NB4 (cell line): ENCODE results near the gene LRIT3.
"Not testable (repeated sequence)": the region's sequence is repeated elsewhere in the genome, so short reads cannot be mapped to it uniquely, and the experiment has no call there.

Experiments used
- DNase-seq: peaks from one replicate; pipeline ENCODE4 v3.0.0; 2010; ENCODE audit warnings: low read depth
- H3K4me3 ChIP-seq: one replicate; pipeline ENCODE4 v1.5.1; 2011; ENCODE audit warnings: mild to moderate bottlenecking, low read depth, low read length, moderate library complexity
- MAX ChIP-seq: IDR thresholded peaks from 2 replicates; pipeline ENCODE4 v1.6.1; 2011; ENCODE audit warnings: low read depth, low read length
- MYC ChIP-seq: IDR thresholded peaks from 2 replicates; pipeline ENCODE4 v1.6.1; 2011; ENCODE audit warnings: low read depth, low read length
- POLR2A ChIP-seq: IDR thresholded peaks from 2 replicates; pipeline ENCODE4 v1.6.1; 2011; ENCODE audit warnings: mild to moderate bottlenecking; ENCODE audit not compliant: insufficient read length; ENCODE audit errors: extremely low read depth
- TF ChIP-seq, protein P1 (sequence below): IDR thresholded peaks from one replicate; pipeline ENCODE4 v1.5.1; 2012; ENCODE audit warnings: low read depth, low read length

The LRIT3 gene

GRCh38 chr4:109873791-109874514 is 26.0 kb downstream of the LRIT3 start:
- TF ChIP-seq MAX (no peak), POLR2A (no peak), MYC (no peak)
- TF ChIP-seq, protein P1, sequence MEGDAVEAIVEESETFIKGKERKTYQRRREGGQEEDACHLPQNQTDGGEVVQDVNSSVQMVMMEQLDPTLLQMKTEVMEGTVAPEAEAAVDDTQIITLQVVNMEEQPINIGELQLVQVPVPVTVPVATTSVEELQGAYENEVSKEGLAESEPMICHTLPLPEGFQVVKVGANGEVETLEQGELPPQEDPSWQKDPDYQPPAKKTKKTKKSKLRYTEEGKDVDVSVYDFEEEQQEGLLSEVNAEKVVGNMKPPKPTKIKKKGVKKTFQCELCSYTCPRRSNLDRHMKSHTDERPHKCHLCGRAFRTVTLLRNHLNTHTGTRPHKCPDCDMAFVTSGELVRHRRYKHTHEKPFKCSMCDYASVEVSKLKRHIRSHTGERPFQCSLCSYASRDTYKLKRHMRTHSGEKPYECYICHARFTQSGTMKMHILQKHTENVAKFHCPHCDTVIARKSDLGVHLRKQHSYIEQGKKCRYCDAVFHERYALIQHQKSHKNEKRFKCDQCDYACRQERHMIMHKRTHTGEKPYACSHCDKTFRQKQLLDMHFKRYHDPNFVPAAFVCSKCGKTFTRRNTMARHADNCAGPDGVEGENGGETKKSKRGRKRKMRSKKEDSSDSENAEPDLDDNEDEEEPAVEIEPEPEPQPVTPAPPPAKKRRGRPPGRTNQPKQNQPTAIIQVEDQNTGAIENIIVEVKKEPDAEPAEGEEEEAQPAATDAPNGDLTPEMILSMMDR: no peak

GRCh38 chr4:109875106-109875505 is 27.2 kb downstream of the LRIT3 start:
- DNase-seq: no peak
- H3K4me3 ChIP-seq: no peak overlapping the region
- TF ChIP-seq, protein P1: no peak
- TF ChIP-seq MAX (no peak), POLR2A (no peak), MYC (no peak)

More at GRCh38 chr4:109873791-109874514, 26.0 kb downstream of the LRIT3 start:
- H3K4me3 ChIP-seq: no peak overlapping the region
- no peak for DNase-seq

- not testable (repeated sequence) for DNase-seq
Measured at GRCh38 chr4:109875553-109875952, 27.6 kb downstream of the LRIT3 start.

DNA sequence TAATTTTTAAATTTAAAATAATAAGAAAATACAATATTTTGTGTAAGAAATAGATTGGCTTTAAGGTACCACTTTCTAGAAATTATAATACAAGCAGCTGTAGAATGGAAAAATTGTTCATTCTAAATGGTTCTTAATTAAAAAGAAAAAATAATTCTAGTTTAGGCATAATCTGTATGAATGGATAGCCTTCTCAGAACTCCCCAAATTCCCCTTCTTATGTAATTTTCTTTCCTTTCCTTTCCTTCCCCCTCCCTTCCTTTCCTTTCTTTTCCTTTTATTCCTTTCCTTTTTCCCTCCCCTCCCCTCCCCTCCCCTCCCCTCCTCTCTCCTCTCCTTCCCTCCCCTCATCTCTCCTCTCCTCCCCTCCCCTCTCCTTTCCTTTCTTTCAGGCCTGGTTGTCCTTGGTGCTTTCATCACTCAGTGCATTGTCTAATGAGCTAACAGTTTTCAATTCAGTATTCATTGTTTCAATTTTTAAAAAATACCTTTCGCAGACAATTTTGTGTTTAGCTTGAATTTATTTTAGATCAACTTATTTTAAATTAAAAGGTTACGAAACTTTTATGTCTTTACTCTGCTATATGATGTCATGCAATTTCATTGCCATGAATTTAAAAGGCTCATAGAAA is 28.8 kb downstream of the LRIT3 start:
- no peak for DNase-seq
- H3K4me3 ChIP-seq: no peak overlapping the region
- no peak for TF ChIP-seq MAX

More at GRCh38 chr4:109875553-109875952, 27.6 kb downstream of the LRIT3 start:
- not testable (repeated sequence) for H3K4me3 ChIP-seq

DNA sequence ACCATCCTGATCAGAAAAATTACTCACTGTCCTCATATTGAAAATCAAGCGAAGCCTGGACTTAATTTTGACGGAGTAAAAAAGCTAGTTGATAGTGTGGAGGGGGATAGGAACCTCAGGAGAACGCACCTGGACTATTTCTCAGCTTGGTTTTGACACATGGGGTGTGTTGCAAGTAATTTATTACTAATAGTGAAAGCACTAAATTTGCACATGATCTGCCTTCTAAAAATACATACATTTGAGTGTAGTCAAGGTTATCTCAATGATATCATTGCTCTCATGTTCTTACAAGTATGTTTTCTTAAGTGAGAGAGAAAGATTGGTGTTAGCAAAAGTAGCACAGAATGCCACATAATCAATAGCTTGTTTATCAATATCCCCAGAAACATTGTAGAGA is 29.5 kb downstream of the LRIT3 start:
- H3K4me3 ChIP-seq: no peak overlapping the region
- TF ChIP-seq MYC (no peak), MAX (no peak), POLR2A (no peak)
- TF ChIP-seq, protein P1: no peak

DNA sequence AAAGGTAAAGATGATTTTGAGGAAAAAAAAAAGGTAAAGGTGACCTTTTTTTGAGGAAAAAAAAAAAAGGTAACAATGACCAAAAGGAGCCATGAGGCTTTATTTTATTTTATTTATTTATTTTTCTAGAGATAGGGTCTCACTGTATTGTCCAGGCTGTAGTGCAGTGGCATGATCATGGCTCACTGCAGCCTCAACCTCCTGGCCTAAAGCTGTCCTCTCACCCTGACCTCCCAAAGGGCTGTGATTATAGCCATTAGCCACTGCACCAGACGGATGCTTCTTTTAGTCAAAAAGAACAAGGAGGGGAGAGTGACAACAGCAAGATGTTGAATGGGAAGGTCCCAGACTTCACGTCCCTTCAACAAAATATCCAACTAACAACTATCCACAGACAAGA is 30.4 kb downstream of the LRIT3 start:
- no peak overlapping the region for H3K4me3 ChIP-seq
- no peak for DNase-seq
- no peak for TF ChIP-seq POLR2A

More for the DNA sequence above, 29.5 kb downstream of the LRIT3 start:
- no peak for DNase-seq

DNA sequence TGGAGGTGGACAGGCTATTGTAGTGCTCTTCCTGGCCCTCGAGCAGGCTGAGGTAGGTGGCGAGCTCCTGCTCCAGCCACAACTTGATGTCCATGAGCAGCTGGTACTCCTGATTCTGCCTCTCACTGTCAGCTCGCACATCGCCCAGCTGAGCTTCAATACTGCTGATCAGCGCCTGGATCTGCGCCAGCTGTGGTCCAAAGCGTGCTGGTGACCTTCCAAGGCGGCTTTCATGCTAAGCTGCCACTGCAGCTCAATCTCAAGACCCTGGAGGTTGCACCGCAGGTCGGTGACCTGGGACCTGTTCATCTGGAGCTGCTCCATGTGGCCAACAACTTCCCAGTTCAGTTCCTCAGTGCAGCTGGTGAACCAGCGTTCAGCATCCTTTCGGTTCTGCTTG is 31.2 kb downstream of the LRIT3 start:
- TF ChIP-seq, protein P1: no peak
- TF ChIP-seq MAX (no peak), MYC (no peak), POLR2A (no peak)
- H3K4me3 ChIP-seq: no peak overlapping the region
- DNase-seq: no peak
